Measurements from ENCODE around the gene PLEKHO2. TPM values are rescaled to one million over a fixed set of nuclear protein-coding genes. Genes with fewer than 3 reads are reported as not detected.
A peak's percentile ranks its signal among the peaks of the same experiment; 100 is the strongest.

Gene PLEKHO2
- polyA plus RNA-seq, 3 donors = 54.1 to 93.5 (median 78.0) TPM

DNA sequence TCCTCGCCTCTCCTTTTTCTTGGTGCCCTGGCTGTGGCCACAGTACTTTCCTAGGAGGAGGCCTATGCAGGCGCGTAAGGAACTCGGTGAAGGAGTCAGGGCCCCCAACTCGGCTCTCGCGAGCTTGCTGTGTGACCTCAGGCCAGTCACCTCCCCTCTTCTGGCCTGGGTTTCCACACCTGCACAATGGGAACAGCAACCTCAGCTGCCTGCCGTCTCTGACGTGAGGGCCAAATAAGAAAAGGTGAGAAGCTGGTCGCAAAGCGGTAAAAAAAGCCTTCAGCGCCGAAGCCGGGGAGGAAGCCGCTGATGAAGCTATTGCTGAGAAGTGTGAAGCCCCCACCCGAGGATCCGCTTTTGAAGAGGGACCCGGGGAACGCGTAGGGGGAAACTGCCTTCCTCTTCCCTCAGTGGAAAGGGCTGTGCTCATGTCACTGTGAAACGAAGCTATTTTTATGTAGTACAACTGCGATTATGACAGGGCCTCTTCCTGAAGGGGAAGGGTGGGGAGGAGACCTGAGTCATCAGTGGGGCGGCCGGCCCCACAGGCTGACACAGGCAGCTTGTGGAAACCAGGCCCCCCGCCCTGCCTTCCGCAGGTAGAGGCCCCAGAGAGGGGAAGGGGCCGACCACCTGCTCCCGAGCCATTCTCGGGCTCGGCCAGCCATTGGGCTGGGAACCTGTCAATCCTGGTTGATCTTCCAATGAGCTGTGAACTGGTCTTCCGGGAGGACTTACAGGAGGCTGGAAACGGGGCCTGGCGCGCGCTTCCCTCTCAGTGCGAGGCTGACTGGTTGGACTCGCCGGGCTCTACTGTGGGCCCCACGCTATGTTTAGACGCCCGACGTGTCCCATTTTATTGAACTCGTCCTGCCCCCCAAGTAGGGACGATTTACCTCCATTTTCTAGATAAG, 52.0 kb downstream of the PLEKHO2 start:
- H3K4me3 Mint-ChIP-seq = peak overlapping the region; percentile 77 to 86
- peak overlapping the region; percentile 31 for H2AFZ ChIP-seq (ENCODE audit: insufficient read depth, low read depth, low read length, poor library complexity, severe bottlenecking)
- peak overlapping the region; percentile 88 for H3K9ac ChIP-seq (ENCODE audit: insufficient read depth, low read length, poor library complexity, severe bottlenecking)
- no peaks in the 10 kb centered on the region for H3K79me2 ChIP-seq (ENCODE audit: insufficient read depth, low read length)
- intact Hi-C loops (cut with micrococcal nuclease) = loop anchor here (1.0 to 10.0 kb wide), 4 partner anchors 9 to 199 kb away; no protein-coding TSS in a partner anchor
- H3K27me3 Mint-ChIP-seq (ENCODE audit: low read depth in 3 of 3) = no peaks in the 10 kb centered on the region
- peaks cover 5 to 15% of the 10 kb centered on the region in 2 donors for H3K36me3 Mint-ChIP-seq
- no peaks in the 10 kb centered on the region for H3K9me3 Mint-ChIP-seq
- H3K9me3 ChIP-seq (replicated peaks in 1 of 2; ENCODE audit: control insufficient read depth in 1 of 2, insufficient read depth in 1 of 2, low read length in 2 of 2) = no peaks in the 10 kb centered on the region
- WGBS (ENCODE audit: insufficient coverage) = 4% methylated on average over 39 of the region's 44 CpGs
- H3K27ac Mint-ChIP-seq = peak overlapping the region; percentile 99 to 100 (median 100)
- peak overlapping the region in 2 of 3 experiments; percentile 15 to 66 for H3K4me3 ChIP-seq (replicated peaks in 1 of 3; ENCODE audit: low read depth in 2 of 3, low read length in 3 of 3)
- peaks cover 78 to 80% of the 10 kb centered on the region in 2 donors for H3K4me1 ChIP-seq (ENCODE audit: control insufficient read depth in 1 of 2, insufficient read depth in 2 of 2, low read length in 2 of 2)
- TF ChIP-seq, protein P1, sequence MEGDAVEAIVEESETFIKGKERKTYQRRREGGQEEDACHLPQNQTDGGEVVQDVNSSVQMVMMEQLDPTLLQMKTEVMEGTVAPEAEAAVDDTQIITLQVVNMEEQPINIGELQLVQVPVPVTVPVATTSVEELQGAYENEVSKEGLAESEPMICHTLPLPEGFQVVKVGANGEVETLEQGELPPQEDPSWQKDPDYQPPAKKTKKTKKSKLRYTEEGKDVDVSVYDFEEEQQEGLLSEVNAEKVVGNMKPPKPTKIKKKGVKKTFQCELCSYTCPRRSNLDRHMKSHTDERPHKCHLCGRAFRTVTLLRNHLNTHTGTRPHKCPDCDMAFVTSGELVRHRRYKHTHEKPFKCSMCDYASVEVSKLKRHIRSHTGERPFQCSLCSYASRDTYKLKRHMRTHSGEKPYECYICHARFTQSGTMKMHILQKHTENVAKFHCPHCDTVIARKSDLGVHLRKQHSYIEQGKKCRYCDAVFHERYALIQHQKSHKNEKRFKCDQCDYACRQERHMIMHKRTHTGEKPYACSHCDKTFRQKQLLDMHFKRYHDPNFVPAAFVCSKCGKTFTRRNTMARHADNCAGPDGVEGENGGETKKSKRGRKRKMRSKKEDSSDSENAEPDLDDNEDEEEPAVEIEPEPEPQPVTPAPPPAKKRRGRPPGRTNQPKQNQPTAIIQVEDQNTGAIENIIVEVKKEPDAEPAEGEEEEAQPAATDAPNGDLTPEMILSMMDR (IDR thresholded peaks at IDR 0.05) = no peak
- H3K4me2 ChIP-seq (replicated peaks; ENCODE audit: extremely low read depth, low read length, poor library complexity, severe bottlenecking) = peak overlapping the region; percentile 77
- H4K20me1 ChIP-seq (ENCODE audit: insufficient read depth, low read length) = no peaks in the 10 kb centered on the region
- H3K27me3 ChIP-seq (ENCODE audit: control insufficient read depth in 2 of 2, insufficient read depth in 2 of 2, low read length in 2 of 2) = no peaks in the 10 kb centered on the region
- H3K36me3 ChIP-seq (replicated peaks in 1 of 2; ENCODE audit: control insufficient read depth in 1 of 2, insufficient read depth in 2 of 2, low read length in 2 of 2) = no peaks in the 10 kb centered on the region
- peak overlapping the region; percentile 99 for H3K27ac ChIP-seq (ENCODE audit: low read depth in 1 of 2, low read length in 2 of 2)
- peak; percentile 97 to 98 (median 97) for DNase-seq
- H3K4me1 Mint-ChIP-seq = peaks cover 76% of the 10 kb centered on the region

DNA sequence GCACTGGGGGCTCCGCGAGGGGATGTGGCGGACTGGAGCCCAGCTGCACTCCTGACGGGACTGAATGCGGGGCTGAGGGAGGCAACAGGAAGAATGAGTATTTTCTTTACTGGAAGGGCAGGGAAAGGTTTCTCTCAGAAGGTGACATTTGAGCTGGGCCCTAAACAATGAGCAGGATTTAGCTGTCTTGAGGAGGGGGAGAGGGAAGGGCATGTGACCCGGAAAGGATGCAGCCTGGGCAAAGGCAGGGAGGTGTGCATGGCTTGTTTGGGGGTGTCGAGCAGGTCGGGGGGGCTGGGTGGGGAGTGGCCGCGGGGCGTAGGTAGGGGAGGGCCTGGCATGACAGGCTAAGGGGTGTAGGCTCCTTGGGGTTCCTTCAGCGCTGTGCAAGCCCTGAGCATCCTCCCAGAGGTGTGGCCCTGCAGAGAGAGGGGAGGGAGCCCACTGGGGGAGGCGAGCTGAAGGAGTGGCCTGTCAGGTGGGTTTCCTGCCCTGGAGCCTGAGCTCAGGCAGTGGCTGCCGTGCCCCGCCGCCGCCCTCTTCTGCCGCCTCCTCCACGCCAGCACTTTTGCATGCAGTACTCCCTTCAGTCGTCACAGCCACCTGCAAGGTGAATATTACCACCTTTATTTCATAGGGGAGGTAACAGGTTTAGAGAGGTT, 52.8 kb downstream of the PLEKHO2 start:
- Histone ChIP-seq H3K27me3 (ENCODE audit: control insufficient read depth in 2 of 2, insufficient read depth in 2 of 2, low read length in 2 of 2) (no peaks in the 10 kb centered on the region), H3K4me1 (ENCODE audit: control insufficient read depth in 1 of 2, insufficient read depth in 2 of 2, low read length in 2 of 2) (peaks cover 78 to 86% of the 10 kb centered on the region in 2 donors), H3K9me3 (replicated peaks in 1 of 2; ENCODE audit: control insufficient read depth in 1 of 2, insufficient read depth in 1 of 2, low read length in 2 of 2) (no peaks in the 10 kb centered on the region), H3K4me2 (replicated peaks; ENCODE audit: extremely low read depth, low read length, poor library complexity, severe bottlenecking) (peak overlapping the region; percentile 77), H3K27ac (ENCODE audit: low read depth in 1 of 2, low read length in 2 of 2) (peak overlapping the region; percentile 99), H3K4me3 (replicated peaks in 1 of 3; ENCODE audit: low read depth in 2 of 3, low read length in 3 of 3) (peak overlapping the region in 2 of 3 experiments; percentile 15 to 66), H4K20me1 (ENCODE audit: insufficient read depth, low read length) (no peaks in the 10 kb centered on the region), H3K9ac (ENCODE audit: insufficient read depth, low read length, poor library complexity, severe bottlenecking) (peak overlapping the region; percentile 88), H2AFZ (ENCODE audit: insufficient read depth, low read depth, low read length, poor library complexity, severe bottlenecking) (peak overlapping the region; percentile 31), H3K36me3 (replicated peaks in 1 of 2; ENCODE audit: control insufficient read depth in 1 of 2, insufficient read depth in 2 of 2, low read length in 2 of 2) (no peaks in the 10 kb centered on the region), H3K79me2 (ENCODE audit: insufficient read depth, low read length) (no peaks in the 10 kb centered on the region)
- H3K9me3 Mint-ChIP-seq = no peaks in the 10 kb centered on the region
- WGBS (ENCODE audit: insufficient coverage) = 1% methylated on average over 8 of the region's 20 CpGs
- TF ChIP-seq, protein P1 (IDR thresholded peaks at IDR 0.05) = no peak
- H3K36me3 Mint-ChIP-seq = peaks cover 7 to 15% of the 10 kb centered on the region in 2 donors
- no peak for DNase-seq
- H3K27ac Mint-ChIP-seq = peak overlapping the region; percentile 99 to 100 (median 100)
- intact Hi-C loops (cut with micrococcal nuclease) = loop anchor here in 1 of 2 donors (2.0 to 10.0 kb wide), 2 partner anchors 50 to 200 kb away; no protein-coding TSS in a partner anchor
- H3K4me1 Mint-ChIP-seq = peaks cover 78% of the 10 kb centered on the region
- H3K4me3 Mint-ChIP-seq = peak overlapping the region; percentile 77 to 86
- H3K27me3 Mint-ChIP-seq (ENCODE audit: low read depth in 3 of 3) = no peaks in the 10 kb centered on the region

All from CD14-positive monocyte (primary cell).